SK-N-SH (cell line): ENCODE results near the gene OR2T4.

ENCODE experiments used
- EP300 ChIP-seq, 2 experiments: IDR thresholded peaks; 2 replicates each; pipeline versions ENCODE4 v1.4.0 to v1.6.1; 2012; ENCODE audit warnings: borderline replicate concordance in 1 of 2, low read depth in 1 of 2, low read length in 1 of 2
- POLR2AphosphoS5 ChIP-seq: IDR thresholded peaks from 2 replicates; pipeline ENCODE4 v1.6.1; 2012; ENCODE audit warnings: low read depth, low read length
- TAF1 ChIP-seq: IDR thresholded peaks from 2 replicates; pipeline ENCODE4 v1.6.1; 2012; ENCODE audit warnings: low read depth, mild to moderate bottlenecking, low read length, moderate library complexity, borderline replicate concordance
- TF ChIP-seq, protein P1 (sequence below): fragments of 200-600 bp; sonication (generic); IDR thresholded peaks from 2 replicates; pipeline ENCODE4 v1.6.1; 2017; ENCODE audit warnings: antibody characterized with exemption, mild to moderate bottlenecking, moderate library complexity

DNA sequence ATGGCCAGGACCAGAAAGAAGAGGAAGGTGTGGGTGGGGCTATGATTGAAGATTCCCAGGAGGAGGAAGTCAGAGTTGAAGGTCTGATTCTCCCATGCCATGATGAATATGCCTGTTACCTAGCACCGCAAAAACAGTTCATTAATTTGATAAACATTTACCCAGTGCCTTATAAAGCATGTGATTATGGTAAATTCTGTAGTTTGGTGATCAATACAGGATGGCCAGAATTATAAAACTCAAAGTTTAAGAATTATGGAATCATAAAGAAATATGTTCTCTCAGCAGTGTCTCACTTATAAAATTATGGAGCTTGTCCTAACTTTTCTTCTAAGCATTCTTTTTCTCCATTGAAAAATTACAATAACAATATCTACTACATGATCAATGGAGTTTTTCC, 37.0 kb upstream of the OR2T4 start, which contains the start of gene OR2M7:
- TF ChIP-seq POLR2AphosphoS5: no peak
- no peak for TF ChIP-seq TAF1
- TF ChIP-seq, protein P1, sequence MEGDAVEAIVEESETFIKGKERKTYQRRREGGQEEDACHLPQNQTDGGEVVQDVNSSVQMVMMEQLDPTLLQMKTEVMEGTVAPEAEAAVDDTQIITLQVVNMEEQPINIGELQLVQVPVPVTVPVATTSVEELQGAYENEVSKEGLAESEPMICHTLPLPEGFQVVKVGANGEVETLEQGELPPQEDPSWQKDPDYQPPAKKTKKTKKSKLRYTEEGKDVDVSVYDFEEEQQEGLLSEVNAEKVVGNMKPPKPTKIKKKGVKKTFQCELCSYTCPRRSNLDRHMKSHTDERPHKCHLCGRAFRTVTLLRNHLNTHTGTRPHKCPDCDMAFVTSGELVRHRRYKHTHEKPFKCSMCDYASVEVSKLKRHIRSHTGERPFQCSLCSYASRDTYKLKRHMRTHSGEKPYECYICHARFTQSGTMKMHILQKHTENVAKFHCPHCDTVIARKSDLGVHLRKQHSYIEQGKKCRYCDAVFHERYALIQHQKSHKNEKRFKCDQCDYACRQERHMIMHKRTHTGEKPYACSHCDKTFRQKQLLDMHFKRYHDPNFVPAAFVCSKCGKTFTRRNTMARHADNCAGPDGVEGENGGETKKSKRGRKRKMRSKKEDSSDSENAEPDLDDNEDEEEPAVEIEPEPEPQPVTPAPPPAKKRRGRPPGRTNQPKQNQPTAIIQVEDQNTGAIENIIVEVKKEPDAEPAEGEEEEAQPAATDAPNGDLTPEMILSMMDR: no peak
- no peak for TF ChIP-seq EP300 (IDR thresholded peaks at IDR 0.05; ENCODE audit: borderline replicate concordance in 1 of 2, low read depth in 1 of 2, low read length in 1 of 2)
